Measurements from ENCODE around the gene GPATCH8. TPM values are rescaled to one million over a fixed set of nuclear protein-coding genes. Genes with fewer than 3 reads are reported as not detected.

GPATCH8 gene
- polyA plus RNA-seq, 1 of the 3 experiments (the other 2 are of a cell fraction) = 12.7 TPM

DNA sequence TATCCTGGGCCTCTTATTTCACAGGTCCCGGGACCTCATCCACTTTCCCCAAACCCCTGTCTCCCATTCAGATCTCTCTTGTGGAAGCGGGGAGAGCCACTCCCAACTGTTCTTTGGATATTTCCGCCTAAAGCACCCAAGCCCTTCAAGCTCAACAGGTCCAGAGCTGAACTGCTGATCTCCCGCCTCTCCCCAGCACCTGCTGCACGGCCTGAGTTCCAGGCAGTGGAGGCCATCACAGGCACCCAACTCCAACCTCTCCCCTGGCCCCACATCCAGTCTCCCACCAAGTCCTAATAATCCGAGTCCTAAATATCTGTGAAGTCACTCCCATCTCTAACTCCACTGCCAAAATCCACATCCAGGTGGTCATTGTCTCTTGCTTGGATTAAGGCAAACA, 120.3 kb downstream of the GPATCH8 start:
- TF ChIP-seq, protein P1, sequence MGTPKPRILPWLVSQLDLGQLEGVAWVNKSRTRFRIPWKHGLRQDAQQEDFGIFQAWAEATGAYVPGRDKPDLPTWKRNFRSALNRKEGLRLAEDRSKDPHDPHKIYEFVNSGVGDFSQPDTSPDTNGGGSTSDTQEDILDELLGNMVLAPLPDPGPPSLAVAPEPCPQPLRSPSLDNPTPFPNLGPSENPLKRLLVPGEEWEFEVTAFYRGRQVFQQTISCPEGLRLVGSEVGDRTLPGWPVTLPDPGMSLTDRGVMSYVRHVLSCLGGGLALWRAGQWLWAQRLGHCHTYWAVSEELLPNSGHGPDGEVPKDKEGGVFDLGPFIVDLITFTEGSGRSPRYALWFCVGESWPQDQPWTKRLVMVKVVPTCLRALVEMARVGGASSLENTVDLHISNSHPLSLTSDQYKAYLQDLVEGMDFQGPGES (IDR thresholded peaks at IDR 0.05; ENCODE audit: low read depth, low read length) = no peak
- no peak for TF ChIP-seq TCF12 (IDR thresholded peaks at IDR 0.05)
- TF ChIP-seq, protein P2, sequence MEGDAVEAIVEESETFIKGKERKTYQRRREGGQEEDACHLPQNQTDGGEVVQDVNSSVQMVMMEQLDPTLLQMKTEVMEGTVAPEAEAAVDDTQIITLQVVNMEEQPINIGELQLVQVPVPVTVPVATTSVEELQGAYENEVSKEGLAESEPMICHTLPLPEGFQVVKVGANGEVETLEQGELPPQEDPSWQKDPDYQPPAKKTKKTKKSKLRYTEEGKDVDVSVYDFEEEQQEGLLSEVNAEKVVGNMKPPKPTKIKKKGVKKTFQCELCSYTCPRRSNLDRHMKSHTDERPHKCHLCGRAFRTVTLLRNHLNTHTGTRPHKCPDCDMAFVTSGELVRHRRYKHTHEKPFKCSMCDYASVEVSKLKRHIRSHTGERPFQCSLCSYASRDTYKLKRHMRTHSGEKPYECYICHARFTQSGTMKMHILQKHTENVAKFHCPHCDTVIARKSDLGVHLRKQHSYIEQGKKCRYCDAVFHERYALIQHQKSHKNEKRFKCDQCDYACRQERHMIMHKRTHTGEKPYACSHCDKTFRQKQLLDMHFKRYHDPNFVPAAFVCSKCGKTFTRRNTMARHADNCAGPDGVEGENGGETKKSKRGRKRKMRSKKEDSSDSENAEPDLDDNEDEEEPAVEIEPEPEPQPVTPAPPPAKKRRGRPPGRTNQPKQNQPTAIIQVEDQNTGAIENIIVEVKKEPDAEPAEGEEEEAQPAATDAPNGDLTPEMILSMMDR (IDR thresholded peaks at IDR 0.05) = no peak
- no peak for TF ChIP-seq NFIC (IDR thresholded peaks at IDR 0.05; ENCODE audit: borderline replicate concordance)
- TF ChIP-seq TAF1 (IDR thresholded peaks at IDR 0.05; ENCODE audit: borderline replicate concordance, low read depth, low read length) = no peak
- TF ChIP-seq GATA2 (CRISPR knock-in tag; IDR thresholded peaks at IDR 0.05) = no peak
- TF ChIP-seq, protein P3, sequence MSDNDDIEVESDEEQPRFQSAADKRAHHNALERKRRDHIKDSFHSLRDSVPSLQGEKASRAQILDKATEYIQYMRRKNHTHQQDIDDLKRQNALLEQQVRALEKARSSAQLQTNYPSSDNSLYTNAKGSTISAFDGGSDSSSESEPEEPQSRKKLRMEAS (IDR thresholded peaks at IDR 0.05; ENCODE audit: low read depth) = no peak
- Histone ChIP-seq H3K4me3 (ENCODE audit: low read depth in 2 of 2, low read length in 1 of 2) (no peak overlapping the region), H3K27me3 (ENCODE audit: insufficient read depth) (no peaks in the 10 kb centered on the region), H3K36me3 (replicated peaks in 1 of 2; ENCODE audit: control insufficient read depth in 1 of 2, insufficient read depth in 2 of 2, low read length in 1 of 2) (no peaks in the 10 kb centered on the region), H3K4me2 (no peak overlapping the region), H3K9me3 (no peaks in the 10 kb centered on the region), H3K4me1 (ENCODE audit: control insufficient read depth in 1 of 2, insufficient read depth in 2 of 2, low read depth in 1 of 2, low read length in 1 of 2) (peaks cover 0 to 13% of the 10 kb centered on the region in 2 experiments; a peak in 1 of 4 replicates), H3K79me2 (ENCODE audit: insufficient read depth) (no peaks in the 10 kb centered on the region), H2AFZ (ENCODE audit: low read depth) (no peak overlapping the region), H3F3A (replicated peaks; ENCODE audit: insufficient read depth) (no peaks in the 10 kb centered on the region), H3K9me2 (no peaks in the 10 kb centered on the region), H4K20me1 (ENCODE audit: insufficient read depth) (no peaks in the 10 kb centered on the region), H3K9ac (no peak overlapping the region), H3K27ac (ENCODE audit: low read depth in 2 of 2, low read length in 1 of 2) (no peak overlapping the region)
- ChIA-PET CTCF (no interaction called here), POLR2A (no interaction called here)
- 93% methylated on average over 6 of the region's 6 CpGs for WGBS (ENCODE audit: low lambda C conversion rate)
- DNase-seq = no peak

DNA sequence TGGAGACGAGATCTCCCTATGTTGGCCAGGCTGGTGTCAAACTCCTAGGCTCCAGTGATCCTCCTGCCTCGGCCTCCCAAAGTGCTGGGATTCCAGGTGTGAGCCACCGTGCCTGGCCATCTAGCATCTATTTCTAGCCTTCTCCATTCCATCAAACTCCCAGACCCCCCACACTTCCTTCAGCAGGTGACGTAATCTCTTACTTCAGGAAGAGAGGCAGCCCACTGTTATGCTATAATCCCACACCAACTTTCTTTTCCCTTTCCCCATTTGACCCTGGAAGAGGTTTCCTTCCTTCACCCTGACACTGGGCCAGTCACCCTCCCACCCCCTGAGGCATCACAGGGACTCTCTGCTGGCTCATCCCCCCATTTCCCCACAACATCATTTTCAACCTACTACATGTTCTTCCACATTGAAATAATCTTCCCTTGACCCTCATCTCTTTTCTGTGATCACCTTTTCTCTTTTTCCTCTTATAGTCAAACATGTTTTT, 121.3 kb downstream of the GPATCH8 start:
- ChIA-PET POLR2A (no interaction called here), CTCF (interaction anchor here (1.5 to 2.8 kb wide), 2 partner anchors 19 to 31 kb away, joined by 6 to 13 read pairs; partner anchors contain the start of gene FAM171A2)
- H3K27me3 ChIP-seq (ENCODE audit: insufficient read depth) = no peaks in the 10 kb centered on the region
- no peaks in the 10 kb centered on the region for H3K9me3 ChIP-seq
- no peak overlapping the region for H3K9ac ChIP-seq
- H4K20me1 ChIP-seq (ENCODE audit: insufficient read depth) = no peaks in the 10 kb centered on the region
- no peak for TF ChIP-seq MEF2A (IDR thresholded peaks at IDR 0.05; ENCODE audit: borderline replicate concordance, low read depth)
- no peaks in the 10 kb centered on the region for H3K36me3 ChIP-seq (replicated peaks in 1 of 2; ENCODE audit: control insufficient read depth in 1 of 2, insufficient read depth in 2 of 2, low read length in 1 of 2)
- no peak overlapping the region for H3K4me3 ChIP-seq (ENCODE audit: low read depth in 2 of 2, low read length in 1 of 2)
- no peak overlapping the region for H3K4me2 ChIP-seq
- WGBS (ENCODE audit: low lambda C conversion rate) = 75% methylated on average over 4 of the region's 4 CpGs
- no peak for DNase-seq
- H3K9me2 ChIP-seq = no peaks in the 10 kb centered on the region
- peaks cover 0 to 13% of the 10 kb centered on the region in 2 experiments; a peak in 1 of 4 replicates for H3K4me1 ChIP-seq (ENCODE audit: control insufficient read depth in 1 of 2, insufficient read depth in 2 of 2, low read depth in 1 of 2, low read length in 1 of 2)
- no peak overlapping the region for H2AFZ ChIP-seq (ENCODE audit: low read depth)
- H3K27ac ChIP-seq (ENCODE audit: low read depth in 2 of 2, low read length in 1 of 2) = no peak overlapping the region
- no peaks in the 10 kb centered on the region for H3F3A ChIP-seq (replicated peaks; ENCODE audit: insufficient read depth)
- H3K79me2 ChIP-seq (ENCODE audit: insufficient read depth) = no peaks in the 10 kb centered on the region
